Bone marrow (tissue), 2 donors: Measurements from ENCODE around the gene ROMO1.
"Not testable (repeated sequence)": the region's sequence is repeated elsewhere in the genome, so short reads cannot be mapped to it uniquely, and the experiment has no call there.

Experiments
- DNase-seq, 2 donors: peaks; one replicate each; lab custom pipeline; 2025; lab: John Stamatoyannopoulos, UW

Gene ROMO1

DNA sequence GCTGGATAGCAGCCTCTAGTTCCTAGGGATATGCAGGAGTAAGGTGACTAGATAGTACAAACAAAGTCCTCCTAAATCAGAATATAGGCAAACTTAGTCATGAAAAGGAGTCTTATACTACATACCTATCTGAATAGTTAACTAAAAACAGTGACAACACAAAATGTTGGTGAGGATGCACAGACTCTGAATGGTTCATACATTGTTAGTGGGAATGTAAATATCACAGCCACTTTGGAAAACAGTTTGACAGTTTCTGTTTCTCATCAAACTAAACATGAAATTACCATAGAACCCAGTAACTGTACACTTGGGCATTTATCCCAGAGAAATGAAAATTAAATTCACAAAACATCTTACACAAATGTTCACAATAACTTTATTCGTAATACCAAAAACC is 17.2 kb upstream of the ROMO1 start:
- no peak for DNase-seq

DNA sequence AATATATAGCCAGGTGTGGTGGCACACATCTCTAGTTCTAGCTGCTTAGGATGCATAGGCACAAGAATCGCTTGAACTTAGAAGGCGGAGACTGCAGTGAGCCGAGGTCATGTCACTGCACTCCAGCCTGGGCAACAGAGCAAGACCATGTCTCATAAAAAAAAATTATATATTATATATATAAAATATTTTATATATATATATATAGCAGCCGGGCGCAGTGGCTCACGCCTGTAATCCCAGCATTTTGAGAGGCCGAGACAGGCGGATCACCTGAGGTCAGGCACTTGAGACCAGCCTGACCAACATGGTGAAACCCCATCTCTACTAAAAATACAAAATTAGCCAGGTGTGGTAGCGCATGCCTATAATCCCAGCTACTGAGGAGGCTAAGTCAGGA is 13.8 kb upstream of the ROMO1 start:
- DNase-seq, result not testable (repeated sequence)

GRCh38 chr20:35686872-35687271 is 12.3 kb upstream of the ROMO1 start:
- not testable (repeated sequence) for DNase-seq

DNA sequence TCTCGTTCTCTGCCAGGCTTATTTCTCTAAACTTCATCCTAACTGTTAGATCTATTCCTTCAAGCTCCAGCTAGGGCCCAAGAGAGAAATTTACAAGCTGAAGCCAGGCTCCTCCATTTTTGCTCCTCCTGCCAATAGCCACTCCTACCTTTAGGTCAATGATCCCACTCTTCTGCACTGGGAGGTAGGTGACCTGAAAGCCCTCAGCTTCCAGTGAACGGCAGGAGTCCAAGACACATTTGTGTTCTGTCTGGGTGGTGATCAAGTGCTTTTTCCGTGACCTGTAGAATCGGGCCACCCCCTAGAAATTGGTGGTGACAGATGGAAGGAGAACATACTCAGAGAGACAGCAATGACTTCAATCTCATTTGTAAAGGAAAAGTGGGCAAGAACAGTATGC is 8.9 kb upstream of the ROMO1 start:
- no peak for DNase-seq

GRCh38 chr20:35695245-35695749 is 3.9 kb upstream of the ROMO1 start:
- no peak for DNase-seq

DNA sequence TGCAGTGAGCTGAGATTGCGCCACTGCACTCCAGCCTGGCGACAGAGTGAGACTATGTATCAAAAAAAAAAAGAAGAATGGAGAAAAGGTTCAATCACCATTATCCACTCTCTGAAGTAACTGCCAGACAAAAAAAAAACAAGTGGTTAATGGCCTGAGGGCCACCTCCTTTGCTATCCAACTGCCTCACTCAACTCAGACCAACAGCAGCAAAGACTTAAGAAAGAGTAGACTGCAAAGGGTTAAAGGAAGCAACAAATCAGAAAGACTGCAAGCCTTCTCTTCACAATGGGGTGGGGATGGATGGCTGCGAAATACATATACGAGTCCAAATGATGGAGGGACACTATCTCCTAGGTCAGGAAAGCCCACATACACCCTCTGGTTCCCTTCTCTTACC is 3.2 kb upstream of the ROMO1 start:
- no peak for DNase-seq

- DNase-seq, result no peak
These were observed 1.4 kb upstream of the ROMO1 start for GRCh38 chr20:35697696-35698297.

- no peak for DNase-seq
These were observed 693 bp upstream of the ROMO1 start for GRCh38 chr20:35698298-35699126.

- DNase-seq, result no peak
These were observed 886 bp downstream of the ROMO1 start for GRCh38 chr20:35699957-35700624.

GRCh38 chr20:35700625-35701148 is 1.5 kb downstream of the ROMO1 start:
- DNase-seq, result no peak

DNA sequence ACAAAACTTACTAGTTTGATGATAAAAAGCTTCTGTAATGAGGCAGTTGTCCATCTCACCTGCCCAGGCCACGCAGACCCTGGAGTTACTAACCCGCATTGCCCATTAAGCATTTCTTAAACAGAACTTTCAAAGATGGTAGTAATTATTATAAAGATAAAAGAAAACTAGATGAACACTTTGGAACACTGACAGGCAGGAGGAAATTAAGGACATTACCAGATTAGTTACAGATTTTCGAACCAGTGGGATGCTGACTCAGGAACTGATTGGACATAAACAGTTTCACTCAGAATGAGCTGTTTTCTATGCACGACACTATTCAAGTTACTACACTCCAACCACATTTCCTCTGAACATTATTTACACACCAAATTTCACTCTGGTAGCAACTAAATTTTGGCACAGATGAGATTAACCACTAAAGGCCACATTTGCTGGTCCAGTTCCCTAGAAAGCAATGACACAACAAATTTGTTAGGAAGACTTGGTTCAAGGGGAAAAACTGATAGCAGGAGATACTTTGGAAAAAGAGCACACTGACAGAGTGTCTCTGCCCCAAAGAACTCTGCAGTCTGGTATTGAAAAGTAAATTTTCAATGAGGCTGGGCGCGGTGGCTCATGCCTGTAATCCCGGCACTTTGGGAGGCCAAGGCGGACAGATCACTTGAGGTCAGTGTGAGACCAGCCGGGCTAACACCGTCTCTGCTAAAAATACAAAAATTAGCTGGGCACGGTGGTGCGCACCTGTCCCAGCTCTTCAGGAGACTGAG is 3.0 kb downstream of the ROMO1 start:
- no peak for DNase-seq

GRCh38 chr20:35702824-35703695 is 3.9 kb downstream of the ROMO1 start:
- no peak for DNase-seq

- DNase-seq, result no peak
These were observed 5.5 kb downstream of the ROMO1 start for GRCh38 chr20:35704514-35705261.

DNA sequence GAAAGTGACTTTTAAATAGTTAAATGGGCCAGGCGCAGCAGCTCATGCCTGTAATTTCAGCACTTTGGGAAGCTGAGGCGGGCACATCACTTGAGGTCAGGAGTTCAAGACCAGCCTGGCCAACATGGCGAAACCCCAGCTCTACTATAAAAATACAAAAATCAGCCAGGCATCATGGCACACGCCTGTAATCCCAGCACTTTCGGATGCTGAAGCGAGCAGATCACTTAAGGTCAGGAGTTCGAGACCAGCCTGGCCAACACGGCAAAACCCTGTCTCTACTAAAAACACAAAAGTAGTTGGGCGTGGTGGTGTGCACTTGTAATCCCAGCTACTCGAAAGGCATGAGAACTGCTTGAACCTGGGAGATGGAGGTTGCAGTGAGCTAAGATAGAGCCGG is 6.7 kb downstream of the ROMO1 start:
- not testable (repeated sequence) for DNase-seq

DNA sequence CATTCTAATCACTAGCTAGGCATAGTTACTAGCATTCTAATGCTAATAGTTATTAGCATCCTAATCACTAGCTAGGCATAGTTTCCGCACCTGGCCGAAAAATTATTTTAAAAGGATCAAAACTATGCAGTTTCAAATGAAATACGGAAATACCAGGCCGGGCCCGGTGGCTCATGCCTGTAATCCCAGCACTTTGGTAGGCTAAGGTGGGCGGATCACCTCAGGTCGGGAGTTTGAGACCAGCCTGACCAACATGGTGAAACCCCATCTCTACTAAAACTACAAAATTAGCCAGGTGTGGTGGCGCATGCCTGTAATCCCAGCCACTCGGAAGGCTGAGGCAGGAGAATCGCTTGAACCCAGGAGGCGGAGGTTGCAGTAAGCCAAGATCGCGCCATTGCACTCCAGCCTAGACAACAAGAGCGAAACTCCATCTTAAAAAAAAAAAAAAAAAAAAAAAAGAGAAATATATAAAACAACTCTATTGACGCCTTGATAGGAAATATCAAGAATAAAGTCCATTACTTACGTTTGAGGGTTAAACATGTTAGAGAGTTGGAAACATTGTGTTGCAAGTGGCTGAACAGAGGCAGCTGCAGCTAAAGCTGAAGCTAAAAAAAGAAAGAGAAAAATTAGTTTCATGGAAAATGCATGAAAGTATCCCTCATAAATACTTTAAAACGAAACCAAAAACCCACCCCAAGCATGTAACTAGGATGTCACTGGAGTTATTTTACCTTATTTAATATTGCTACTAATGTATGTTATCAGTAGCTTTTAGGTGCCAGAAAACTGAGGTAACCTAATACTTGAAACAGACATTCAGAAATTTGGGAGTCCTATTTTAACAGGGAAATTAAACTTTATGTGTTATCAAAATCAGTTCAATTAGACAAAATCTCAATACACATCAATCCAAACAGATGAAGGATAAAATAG is 7.7 kb downstream of the ROMO1 start:
- DNase-seq, result not testable (repeated sequence)

DNA sequence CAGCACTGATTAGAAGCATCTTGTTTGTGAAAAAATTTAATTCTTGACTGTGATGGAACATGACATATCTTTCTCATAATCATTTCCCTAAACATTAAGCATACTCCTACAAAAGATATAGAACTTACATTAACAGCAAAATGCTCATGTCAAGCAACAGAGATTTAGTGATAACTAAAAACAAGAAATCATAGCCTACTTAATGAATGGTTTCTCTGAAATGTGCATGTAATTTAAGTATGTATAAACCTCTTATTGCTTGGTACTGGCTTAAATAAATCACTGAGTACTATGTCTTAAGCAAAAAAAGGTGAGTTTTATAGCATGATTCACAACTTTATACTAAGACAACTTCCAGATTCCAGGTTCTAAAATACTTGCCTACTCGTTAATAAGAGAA is 9.3 kb downstream of the ROMO1 start:
- DNase-seq, result no peak

- DNase-seq, result no peak
These were observed 10.1 kb downstream of the ROMO1 start for GRCh38 chr20:35709259-35709658.

DNA sequence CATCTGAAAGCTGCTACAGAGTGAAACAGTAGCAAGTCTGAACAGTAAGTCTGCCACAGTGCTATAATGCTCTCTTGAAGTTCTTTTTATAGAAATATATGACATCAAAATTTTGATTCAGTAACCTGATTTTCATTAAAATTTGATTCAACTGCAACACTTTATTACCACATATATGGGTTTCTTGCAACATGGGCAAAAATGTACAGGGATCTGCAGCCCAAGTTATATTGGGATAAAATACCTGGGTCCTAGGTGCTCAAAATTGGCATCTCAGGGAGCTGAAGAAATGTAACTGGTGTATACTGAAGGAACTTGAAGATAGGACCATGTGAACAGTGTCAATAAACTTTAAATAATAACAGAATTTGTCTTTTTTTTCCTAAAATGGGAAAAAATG is 10.8 kb downstream of the ROMO1 start:
- DNase-seq, result no peak
